Caco-2 (cell line): Measurements from ENCODE around the gene CACNA1B. TPM values are rescaled to one million over a fixed set of nuclear protein-coding genes. Genes with fewer than 3 reads are reported as not detected.

Experiments
- BruUV-seq: library from RNA; stranded (reverse); fragments of 400-500 nt; replicated peaks from 2 replicates; lab custom pipeline; 2021; lab: Mats Ljungman, UMichigan
- CTCF ChIA-PET: fragments of 300-600 bp; sonication (Branson Sonifier 250); formaldehyde crosslinking; loops from one replicate; lab custom pipeline; 2022; ENCODE audit warnings: antibody characterized with exemption; lab: Charles Lee
- POLR2A ChIA-PET: fragments of 300-600 bp; sonication (Branson Sonifier 250); formaldehyde crosslinking; loops from one replicate; lab custom pipeline; 2022; ENCODE audit warnings: antibody characterized with exemption; lab: Charles Lee
- DNase-seq, 2 experiments: peaks; one replicate each; pipeline versions ENCODE4 v3.0.0 to v3.0.0-alpha.2; 2020 to 2022
- H3K27me3 ChIP-seq: replicated peaks from 2 replicates; pipeline ENCODE4 v1.6.0; 2011; ENCODE audit warnings: low read length; ENCODE audit not compliant: control insufficient read depth, insufficient read depth
- H3K36me3 ChIP-seq: 2 replicates; pipeline ENCODE4 v1.5.1; 2011; ENCODE audit warnings: low read length; ENCODE audit not compliant: control insufficient read depth, insufficient read depth
- H3K4me1 ChIP-seq: fragments of 250-450 bp; sonication (Bioruptor Pico); 2 replicates; pipeline ENCODE4 v1.5.1; 2020; ENCODE audit warnings: mild to moderate bottlenecking
- H3K4me3 ChIP-seq: 2 replicates; pipeline ENCODE4 v1.5.1; 2011; ENCODE audit warnings: low read depth, mild to moderate bottlenecking, control low read depth, low read length
- H3K9me3 ChIP-seq: fragments of 250-450 bp; sonication (Bioruptor Pico); 2 replicates; pipeline ENCODE4 v1.5.1; 2020; ENCODE audit warnings: mild to moderate bottlenecking, moderate library complexity
- H3K27ac Mint-ChIP-seq: one replicate; pipeline ENCODE4 v1.8.0; 2022; ENCODE audit warnings: mixed read lengths; ENCODE audit not compliant: unreplicated experiment
- H3K27me3 Mint-ChIP-seq: one replicate; pipeline ENCODE4 v1.8.0; 2022; ENCODE audit warnings: mixed read lengths; ENCODE audit not compliant: insufficient read depth, unreplicated experiment
- H3K36me3 Mint-ChIP-seq: one replicate; pipeline ENCODE4 v1.8.0; 2022; ENCODE audit warnings: mild to moderate bottlenecking, mixed read lengths; ENCODE audit not compliant: insufficient read depth, unreplicated experiment
- H3K4me1 Mint-ChIP-seq: one replicate; pipeline ENCODE4 v1.8.0; 2022; ENCODE audit warnings: low read depth, mixed read lengths; ENCODE audit not compliant: unreplicated experiment
- H3K4me3 Mint-ChIP-seq: one replicate; pipeline ENCODE4 v1.8.0; 2022; ENCODE audit warnings: mild to moderate bottlenecking, moderate library complexity, mixed read lengths; ENCODE audit not compliant: unreplicated experiment
- H3K9me3 Mint-ChIP-seq: one replicate; pipeline ENCODE4 v1.8.0; 2022; ENCODE audit warnings: mixed read lengths; ENCODE audit not compliant: unreplicated experiment
- CTCF ChIP-seq, 2 experiments: fragments of 200-600 bp in 1 of 2; IDR thresholded peaks; 1 replicate in 1 of 2; 2 replicates in 1 of 2; pipeline versions ENCODE4 v1.5.1 to v1.8.0; 2011 to 2022; ENCODE audit warnings: antibody characterized with exemption in 1 of 2, control low read depth in 1 of 2, inconsistent platforms in 1 of 2, low read depth in 1 of 2, low read length in 1 of 2, mild to moderate bottlenecking in 1 of 2, moderate library complexity in 1 of 2; ENCODE audit not compliant: insufficient read depth in 1 of 2, severe bottlenecking in 1 of 2, unreplicated experiment in 1 of 2
- intact Hi-C: fragments of 100-400 bp; cut with micrococcal nuclease; formaldehyde crosslinking; loops from one replicate; pipeline ENCODE4 v1.10.0; 2022; ENCODE audit not compliant: unreplicated experiment
- total RNA-seq: library from RNA; stranded (reverse); gene quantifications from 2 replicates; pipeline ENCODE4 v1.2.3, GENCODE V29; 2022

Gene CACNA1B
- total RNA-seq, 1 experiment from 2014 or later = 0.11 TPM

- Mint-ChIP-seq H3K27ac (no peak overlapping the region), H3K27me3 (peaks cover 15% of the 10 kb centered on the region), H3K4me3 (no peak overlapping the region), H3K36me3 (no peaks in the 10 kb centered on the region), H3K9me3 (no peaks in the 10 kb centered on the region), H3K4me1 (no peaks in the 10 kb centered on the region)
- ChIA-PET CTCF (no interaction called here), POLR2A (no interaction called here)
- no peaks in the 10 kb centered on the region for H3K9me3 ChIP-seq
- no peaks in the 10 kb centered on the region for H3K4me1 ChIP-seq
- TF ChIP-seq CTCF (IDR thresholded peaks at IDR 0.05; ENCODE audit: insufficient read depth in 1 of 2, low read depth in 1 of 2, low read length in 1 of 2, severe bottlenecking in 1 of 2, unreplicated experiment in 1 of 2) = no peak
- BruUV-seq = no TSS peak
- intact Hi-C loops = no loop called here
- no peak overlapping the region for H3K4me3 ChIP-seq
- H3K36me3 ChIP-seq = no peaks in the 10 kb centered on the region
- DNase-seq = no peak
- no peaks in the 10 kb centered on the region; the same call in 1 of the 2 replicates for H3K27me3 ChIP-seq
These were observed 198.5 kb downstream of the CACNA1B start for GRCh38 chr9:138075961-138076649.

GRCh38 chr9:138076650-138077009, 199.0 kb downstream of the CACNA1B start:
- no peak for TF ChIP-seq CTCF (IDR thresholded peaks at IDR 0.05; ENCODE audit: insufficient read depth in 1 of 2, low read depth in 1 of 2, low read length in 1 of 2, severe bottlenecking in 1 of 2, unreplicated experiment in 1 of 2)
- ChIA-PET CTCF (no interaction called here), POLR2A (no interaction called here)
- H3K27me3 Mint-ChIP-seq = peaks cover 18% of the 10 kb centered on the region
- no peak overlapping the region for H3K4me3 Mint-ChIP-seq
- Histone ChIP-seq H3K36me3 (no peaks in the 10 kb centered on the region), H3K27me3 (no peaks in the 10 kb centered on the region; the same call in 1 of the 2 replicates), H3K4me1 (no peaks in the 10 kb centered on the region), H3K9me3 (no peaks in the 10 kb centered on the region), H3K4me3 (no peak overlapping the region)
- intact Hi-C loops = no loop called here
- DNase-seq = no peak
- H3K27ac Mint-ChIP-seq = no peak overlapping the region
- no peaks in the 10 kb centered on the region for H3K9me3 Mint-ChIP-seq
- no peaks in the 10 kb centered on the region for H3K36me3 Mint-ChIP-seq
- H3K4me1 Mint-ChIP-seq = no peaks in the 10 kb centered on the region
- BruUV-seq = no TSS peak

- Histone ChIP-seq H3K27me3 (no peaks in the 10 kb centered on the region; the same call in 1 of the 2 replicates), H3K4me3 (no peak overlapping the region), H3K9me3 (no peaks in the 10 kb centered on the region), H3K4me1 (no peaks in the 10 kb centered on the region), H3K36me3 (no peaks in the 10 kb centered on the region)
- ChIA-PET CTCF (no interaction called here), POLR2A (no interaction called here)
- H3K4me3 Mint-ChIP-seq = no peak overlapping the region
- H3K4me1 Mint-ChIP-seq = no peaks in the 10 kb centered on the region
- TF ChIP-seq CTCF (IDR thresholded peaks at IDR 0.05; ENCODE audit: insufficient read depth in 1 of 2, low read depth in 1 of 2, low read length in 1 of 2, severe bottlenecking in 1 of 2, unreplicated experiment in 1 of 2) = no peak
- no peaks in the 10 kb centered on the region for H3K36me3 Mint-ChIP-seq
- H3K9me3 Mint-ChIP-seq = no peaks in the 10 kb centered on the region
- no TSS peak for BruUV-seq
- no peak for DNase-seq
- intact Hi-C loops = no loop called here
- H3K27me3 Mint-ChIP-seq = peaks cover 17% of the 10 kb centered on the region
- no peak overlapping the region for H3K27ac Mint-ChIP-seq
These were observed 199.5 kb downstream of the CACNA1B start for GRCh38 chr9:138077126-138077525.
